ENCODE data around the gene MCC.

MCC gene

DNA sequence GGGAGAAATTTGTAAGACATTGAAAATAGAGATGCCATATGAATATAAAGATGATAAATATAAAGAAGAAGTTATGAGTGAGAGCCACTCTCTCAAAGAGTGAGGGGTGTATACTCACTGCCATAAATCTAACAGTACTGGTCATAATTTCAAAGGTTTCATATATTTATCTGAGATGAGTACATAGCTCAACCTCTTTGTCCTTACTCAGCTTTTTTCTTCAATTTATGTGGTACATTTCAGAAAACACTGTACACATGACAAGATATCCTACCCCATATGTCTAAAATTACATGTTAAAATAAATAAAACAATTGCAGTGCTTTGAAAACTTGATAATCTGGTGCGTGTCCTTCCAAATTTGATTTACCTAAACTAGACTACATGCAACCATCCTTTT is 5.2 kb upstream of the MCC start:
- no peak overlapping the region for H3K4me3 ChIP-seq (ENCODE audit: low read depth in 1 of 2, low read length in 2 of 2)
- no peaks in the 10 kb centered on the region for H3K36me3 ChIP-seq (ENCODE audit: control insufficient read depth in 1 of 2, insufficient read depth in 2 of 2, low read length in 2 of 2)
- peaks cover 5% of the 10 kb centered on the region in 2 donors for H3K4me1 ChIP-seq (ENCODE audit: control insufficient read depth in 1 of 2, insufficient read depth in 2 of 2, low read length in 2 of 2)
- peaks cover 3 to 15% of the 10 kb centered on the region in 2 donors for H3K27me3 ChIP-seq (ENCODE audit: control insufficient read depth in 1 of 2, insufficient read depth in 2 of 2, low read length in 2 of 2)
- no peak overlapping the region for H3K27ac ChIP-seq (ENCODE audit: low read depth, low read length)
- no peak overlapping the region for H3K9ac ChIP-seq (ENCODE audit: low read depth in 1 of 2, low read length in 2 of 2)
- peaks cover 0 to 6% of the 10 kb centered on the region in 2 donors for H3K9me3 ChIP-seq (ENCODE audit: control insufficient read depth in 1 of 2, low read length in 2 of 2)

DNA sequence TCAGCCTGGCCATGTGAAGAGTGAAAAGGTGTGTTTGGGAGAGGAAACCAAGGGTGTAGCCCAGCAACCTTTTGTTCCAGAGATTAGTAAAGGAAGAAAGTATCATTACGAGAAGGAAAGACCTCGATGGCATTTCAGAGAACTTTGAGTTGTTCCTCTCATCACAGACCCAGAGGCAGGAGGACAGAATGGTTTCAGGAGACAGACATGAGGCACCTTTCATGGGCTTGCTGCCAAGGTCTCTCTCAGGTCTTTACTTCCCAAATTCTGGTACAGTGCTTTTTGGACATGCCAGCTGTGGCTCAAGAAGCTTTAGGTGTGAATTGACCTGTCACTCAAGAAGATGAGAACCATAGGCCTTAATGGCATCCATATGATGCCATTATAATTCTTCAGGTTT is 2.8 kb upstream of the MCC start:
- Histone ChIP-seq H3K9me3 (ENCODE audit: control insufficient read depth in 1 of 2, low read length in 2 of 2) (peaks cover 0 to 6% of the 10 kb centered on the region in 2 donors), H3K27me3 (ENCODE audit: control insufficient read depth in 1 of 2, insufficient read depth in 2 of 2, low read length in 2 of 2) (peaks cover 12 to 26% of the 10 kb centered on the region in 2 donors), H3K4me1 (ENCODE audit: control insufficient read depth in 1 of 2, insufficient read depth in 2 of 2, low read length in 2 of 2) (peaks cover 10 to 12% of the 10 kb centered on the region in 2 donors), H3K4me3 (ENCODE audit: low read depth in 1 of 2, low read length in 2 of 2) (no peak overlapping the region), H3K27ac (ENCODE audit: low read depth, low read length) (no peak overlapping the region), H3K9ac (ENCODE audit: low read depth in 1 of 2, low read length in 2 of 2) (no peak overlapping the region), H3K36me3 (ENCODE audit: control insufficient read depth in 1 of 2, insufficient read depth in 2 of 2, low read length in 2 of 2) (no peaks in the 10 kb centered on the region)

DNA sequence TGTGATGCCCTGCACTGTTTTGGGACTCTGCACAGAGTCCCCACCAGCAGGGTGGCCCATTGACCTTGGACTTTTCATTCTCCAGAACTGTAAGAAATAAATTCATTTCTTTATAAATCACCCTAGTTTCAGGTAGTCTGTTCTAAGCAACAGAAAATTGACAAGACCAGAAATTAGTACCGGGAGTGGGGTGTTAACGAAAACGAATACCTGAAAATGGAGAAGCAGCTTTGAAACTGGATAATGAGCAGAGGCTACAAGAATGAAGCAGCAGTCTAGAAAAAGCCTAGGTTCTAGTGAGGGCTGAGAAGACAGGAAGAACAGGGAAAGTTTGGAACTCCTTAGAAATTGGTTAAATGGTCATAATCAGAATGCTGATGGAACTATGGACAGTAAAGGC is 2.1 kb upstream of the MCC start:
- peaks cover 0 to 6% of the 10 kb centered on the region in 2 donors for H3K9me3 ChIP-seq (ENCODE audit: control insufficient read depth in 1 of 2, low read length in 2 of 2)
- no peak overlapping the region for H3K4me3 ChIP-seq (ENCODE audit: low read depth in 1 of 2, low read length in 2 of 2)
- peaks cover 10 to 12% of the 10 kb centered on the region in 2 donors for H3K4me1 ChIP-seq (ENCODE audit: control insufficient read depth in 1 of 2, insufficient read depth in 2 of 2, low read length in 2 of 2)
- no peak overlapping the region for H3K9ac ChIP-seq (ENCODE audit: low read depth in 1 of 2, low read length in 2 of 2)
- peaks cover 16 to 33% of the 10 kb centered on the region in 2 donors for H3K27me3 ChIP-seq (ENCODE audit: control insufficient read depth in 1 of 2, insufficient read depth in 2 of 2, low read length in 2 of 2)
- H3K36me3 ChIP-seq (ENCODE audit: control insufficient read depth in 1 of 2, insufficient read depth in 2 of 2, low read length in 2 of 2) = no peaks in the 10 kb centered on the region
- no peak overlapping the region for H3K27ac ChIP-seq (ENCODE audit: low read depth, low read length)

DNA sequence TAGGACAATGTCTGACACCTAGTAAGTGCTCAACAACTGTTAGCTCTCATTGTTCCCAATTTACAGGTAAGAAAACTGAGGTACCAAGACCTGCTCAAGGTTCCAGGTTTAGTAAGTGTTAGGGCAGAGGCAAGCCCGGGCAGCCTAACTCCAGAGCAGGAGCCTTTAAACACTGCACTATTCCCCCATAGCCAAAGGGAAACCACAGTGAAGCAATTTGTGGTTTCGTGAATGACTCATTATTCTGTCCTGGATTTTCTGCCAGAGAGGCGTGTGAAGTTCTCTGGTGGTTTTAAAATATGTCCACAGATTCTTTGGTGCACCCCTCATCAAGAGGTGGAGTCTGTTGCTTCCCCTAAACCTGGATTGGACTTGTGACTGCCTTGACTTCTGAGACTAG is 1.0 kb upstream of the MCC start:
- H3K9me3 ChIP-seq (ENCODE audit: control insufficient read depth in 1 of 2, low read length in 2 of 2) = peaks cover 0 to 6% of the 10 kb centered on the region in 2 donors
- no peaks in the 10 kb centered on the region for H3K36me3 ChIP-seq (ENCODE audit: control insufficient read depth in 1 of 2, insufficient read depth in 2 of 2, low read length in 2 of 2)
- peaks cover 10 to 12% of the 10 kb centered on the region in 2 donors for H3K4me1 ChIP-seq (ENCODE audit: control insufficient read depth in 1 of 2, insufficient read depth in 2 of 2, low read length in 2 of 2)
- no peak overlapping the region for H3K27ac ChIP-seq (ENCODE audit: low read depth, low read length)
- H3K4me3 ChIP-seq (ENCODE audit: low read depth in 1 of 2, low read length in 2 of 2) = no peak overlapping the region
- no peak overlapping the region for H3K9ac ChIP-seq (ENCODE audit: low read depth in 1 of 2, low read length in 2 of 2)
- H3K27me3 ChIP-seq (ENCODE audit: control insufficient read depth in 1 of 2, insufficient read depth in 2 of 2, low read length in 2 of 2) = peaks cover 16 to 34% of the 10 kb centered on the region in 2 donors

DNA sequence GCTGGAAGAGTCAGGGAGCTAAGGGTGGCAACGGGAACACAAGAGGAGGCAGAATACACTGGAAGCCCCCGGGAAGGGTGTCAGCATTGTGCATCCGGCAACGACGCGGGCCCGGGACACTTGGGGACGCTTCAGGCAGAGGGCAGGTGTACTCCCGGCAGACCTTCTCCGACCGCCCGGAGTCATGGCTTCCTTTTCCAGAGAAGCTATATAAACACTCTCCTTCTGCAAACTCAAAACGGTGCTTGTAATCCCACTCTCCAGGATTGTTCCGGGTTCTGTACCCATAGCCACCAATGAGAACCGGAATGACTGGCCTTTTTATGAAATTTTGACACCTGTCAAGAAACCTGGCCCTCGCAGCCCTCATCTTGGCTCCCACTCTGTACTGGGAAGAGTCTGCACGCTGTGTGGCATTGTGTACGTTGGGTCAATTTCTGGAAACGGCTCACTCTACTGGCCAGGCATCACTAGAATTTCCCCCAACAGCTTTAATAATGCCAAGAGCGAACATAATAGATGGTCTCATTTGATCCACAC is 462 bp upstream of the MCC start:
- no peak overlapping the region for H3K27ac ChIP-seq (ENCODE audit: low read depth, low read length)
- peaks cover 0 to 6% of the 10 kb centered on the region in 2 donors for H3K9me3 ChIP-seq (ENCODE audit: control insufficient read depth in 1 of 2, low read length in 2 of 2)
- peak overlapping the region in 1 of 2 donors; percentile 26 for H3K9ac ChIP-seq (ENCODE audit: low read depth in 1 of 2, low read length in 2 of 2)
- H3K36me3 ChIP-seq (ENCODE audit: control insufficient read depth in 1 of 2, insufficient read depth in 2 of 2, low read length in 2 of 2) = no peaks in the 10 kb centered on the region
- peaks cover 16 to 34% of the 10 kb centered on the region in 2 donors for H3K27me3 ChIP-seq (ENCODE audit: control insufficient read depth in 1 of 2, insufficient read depth in 2 of 2, low read length in 2 of 2)
- peak overlapping the region; percentile 68 to 76 for H3K4me3 ChIP-seq (ENCODE audit: low read depth in 1 of 2, low read length in 2 of 2)
- peaks cover 10 to 12% of the 10 kb centered on the region in 2 donors for H3K4me1 ChIP-seq (ENCODE audit: control insufficient read depth in 1 of 2, insufficient read depth in 2 of 2, low read length in 2 of 2)

DNA sequence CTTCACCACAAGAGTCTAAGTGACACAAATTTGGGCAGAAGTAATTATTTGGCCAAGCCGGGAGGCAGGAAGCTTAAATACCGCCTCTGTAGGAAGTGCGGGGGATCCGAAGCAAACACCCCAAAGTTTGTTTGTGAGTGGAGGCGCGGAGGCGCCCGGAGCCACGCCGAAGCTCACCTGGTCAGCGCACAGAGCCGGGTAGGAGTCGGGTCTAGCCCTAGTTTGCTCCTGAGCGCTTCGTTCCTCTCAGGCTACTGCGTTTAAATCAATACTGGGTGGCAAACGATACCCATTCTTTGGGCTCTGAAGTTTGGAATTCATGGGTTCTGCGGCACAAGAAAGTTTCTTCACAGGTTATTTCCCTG is 855 bp downstream of the MCC start:
- peaks cover 0 to 6% of the 10 kb centered on the region in 2 donors for H3K9me3 ChIP-seq (ENCODE audit: control insufficient read depth in 1 of 2, low read length in 2 of 2)
- H3K4me3 ChIP-seq (ENCODE audit: low read depth in 1 of 2, low read length in 2 of 2) = peak overlapping the region; percentile 68 to 76
- H3K36me3 ChIP-seq (ENCODE audit: control insufficient read depth in 1 of 2, insufficient read depth in 2 of 2, low read length in 2 of 2) = no peaks in the 10 kb centered on the region
- H3K27me3 ChIP-seq (ENCODE audit: control insufficient read depth in 1 of 2, insufficient read depth in 2 of 2, low read length in 2 of 2) = peaks cover 16 to 34% of the 10 kb centered on the region in 2 donors
- peaks cover 10 to 12% of the 10 kb centered on the region in 2 donors for H3K4me1 ChIP-seq (ENCODE audit: control insufficient read depth in 1 of 2, insufficient read depth in 2 of 2, low read length in 2 of 2)
- no peak overlapping the region for H3K27ac ChIP-seq (ENCODE audit: low read depth, low read length)
- H3K9ac ChIP-seq (ENCODE audit: low read depth in 1 of 2, low read length in 2 of 2) = no peak overlapping the region

DNA sequence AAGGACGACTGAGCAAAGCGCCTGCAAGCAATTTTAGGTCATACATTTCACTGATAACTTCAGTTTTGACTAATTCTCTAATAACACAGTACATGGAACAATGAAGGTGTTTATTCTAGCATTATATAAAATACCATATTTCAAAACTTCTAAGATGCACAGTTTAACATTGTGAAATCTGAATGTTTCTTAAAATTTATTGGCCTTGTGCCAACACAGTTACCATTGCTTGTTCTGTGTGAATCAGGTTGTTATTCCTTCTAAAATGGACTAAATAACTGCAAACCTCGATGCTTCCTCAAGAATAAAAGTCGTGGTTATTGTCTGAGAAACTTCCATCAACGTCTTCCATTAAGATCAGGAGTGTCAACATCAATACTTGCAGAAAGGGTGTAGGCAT is 8.0 kb downstream of the MCC start:
- H3K27ac ChIP-seq (ENCODE audit: low read depth, low read length) = no peak overlapping the region
- no peaks in the 10 kb centered on the region for H3K36me3 ChIP-seq (ENCODE audit: control insufficient read depth in 1 of 2, insufficient read depth in 2 of 2, low read length in 2 of 2)
- no peaks in the 10 kb centered on the region for H3K9me3 ChIP-seq (ENCODE audit: control insufficient read depth in 1 of 2, low read length in 2 of 2)
- no peaks in the 10 kb centered on the region for H3K4me1 ChIP-seq (ENCODE audit: control insufficient read depth in 1 of 2, insufficient read depth in 2 of 2, low read length in 2 of 2)
- H3K9ac ChIP-seq (ENCODE audit: low read depth in 1 of 2, low read length in 2 of 2) = no peak overlapping the region
- no peak overlapping the region for H3K4me3 ChIP-seq (ENCODE audit: low read depth in 1 of 2, low read length in 2 of 2)
- H3K27me3 ChIP-seq (ENCODE audit: control insufficient read depth in 1 of 2, insufficient read depth in 2 of 2, low read length in 2 of 2) = peaks cover 0 to under 1% of the 10 kb centered on the region in 2 donors

DNA sequence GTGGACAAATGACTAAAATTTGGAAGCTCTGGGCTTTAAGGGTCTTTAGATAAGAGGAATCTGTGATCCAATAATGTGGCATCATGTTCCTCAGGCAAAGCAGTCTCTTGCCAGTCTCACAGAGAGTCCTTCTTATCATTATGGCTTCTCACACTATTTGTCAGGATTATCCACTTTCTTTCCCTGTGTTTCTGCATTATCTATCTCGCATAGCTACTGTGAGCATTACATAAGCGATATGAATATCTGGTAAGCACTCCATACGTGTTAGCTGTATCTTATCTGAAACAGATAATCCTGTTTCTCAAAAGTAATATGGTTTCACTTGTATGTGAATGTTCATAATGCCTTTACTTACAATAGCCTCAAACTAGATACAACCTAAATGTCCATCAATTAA is 9.6 kb downstream of the MCC start:
- H3K36me3 ChIP-seq (ENCODE audit: control insufficient read depth in 1 of 2, insufficient read depth in 2 of 2, low read length in 2 of 2) = no peaks in the 10 kb centered on the region
- H3K4me3 ChIP-seq (ENCODE audit: low read depth in 1 of 2, low read length in 2 of 2) = no peak overlapping the region
- no peaks in the 10 kb centered on the region for H3K9me3 ChIP-seq (ENCODE audit: control insufficient read depth in 1 of 2, low read length in 2 of 2)
- no peak overlapping the region for H3K9ac ChIP-seq (ENCODE audit: low read depth in 1 of 2, low read length in 2 of 2)
- H3K27me3 ChIP-seq (ENCODE audit: control insufficient read depth in 1 of 2, insufficient read depth in 2 of 2, low read length in 2 of 2) = no peaks in the 10 kb centered on the region
- H3K27ac ChIP-seq (ENCODE audit: low read depth, low read length) = no peak overlapping the region
- no peaks in the 10 kb centered on the region for H3K4me1 ChIP-seq (ENCODE audit: control insufficient read depth in 1 of 2, insufficient read depth in 2 of 2, low read length in 2 of 2)

DNA sequence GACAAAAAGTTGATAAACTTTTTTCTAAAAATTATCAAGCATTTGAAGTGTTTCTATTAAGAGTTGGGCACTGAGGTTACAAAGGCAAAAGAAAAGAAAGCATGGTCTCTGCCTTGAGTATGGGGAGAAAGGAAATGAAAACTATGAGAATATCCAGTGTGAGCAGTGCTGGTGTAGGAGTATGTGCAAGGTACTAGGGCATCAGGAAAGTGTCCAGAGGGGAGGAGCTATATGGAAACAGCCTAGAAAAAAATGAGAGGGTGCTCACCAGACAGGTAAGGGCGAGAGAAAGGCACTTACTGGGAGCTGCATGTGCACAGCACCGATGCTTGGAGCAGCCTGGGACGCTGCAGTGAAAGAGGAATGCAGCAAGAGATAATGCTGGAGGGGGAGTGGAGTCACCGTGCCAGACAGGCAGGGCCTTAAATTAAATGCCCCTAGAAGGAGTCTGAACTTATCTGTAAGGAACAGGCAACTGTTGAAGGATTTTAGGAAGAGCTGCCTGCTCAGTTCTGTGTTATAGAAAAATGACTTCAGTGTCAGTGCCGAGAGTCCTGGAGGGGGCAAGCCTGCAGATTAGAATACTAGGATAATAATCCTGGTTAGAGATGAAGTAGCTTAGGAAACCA is 14.0 kb downstream of the MCC start:
- Histone ChIP-seq H3K27me3 (ENCODE audit: control insufficient read depth in 1 of 2, insufficient read depth in 2 of 2, low read length in 2 of 2) (no peaks in the 10 kb centered on the region), H3K9ac (ENCODE audit: low read depth in 1 of 2, low read length in 2 of 2) (no peak overlapping the region), H3K36me3 (ENCODE audit: control insufficient read depth in 1 of 2, insufficient read depth in 2 of 2, low read length in 2 of 2) (no peaks in the 10 kb centered on the region), H3K27ac (ENCODE audit: low read depth, low read length) (no peak overlapping the region), H3K4me3 (ENCODE audit: low read depth in 1 of 2, low read length in 2 of 2) (no peak overlapping the region), H3K9me3 (ENCODE audit: control insufficient read depth in 1 of 2, low read length in 2 of 2) (no peaks in the 10 kb centered on the region), H3K4me1 (ENCODE audit: control insufficient read depth in 1 of 2, insufficient read depth in 2 of 2, low read length in 2 of 2) (no peaks in the 10 kb centered on the region)

DNA sequence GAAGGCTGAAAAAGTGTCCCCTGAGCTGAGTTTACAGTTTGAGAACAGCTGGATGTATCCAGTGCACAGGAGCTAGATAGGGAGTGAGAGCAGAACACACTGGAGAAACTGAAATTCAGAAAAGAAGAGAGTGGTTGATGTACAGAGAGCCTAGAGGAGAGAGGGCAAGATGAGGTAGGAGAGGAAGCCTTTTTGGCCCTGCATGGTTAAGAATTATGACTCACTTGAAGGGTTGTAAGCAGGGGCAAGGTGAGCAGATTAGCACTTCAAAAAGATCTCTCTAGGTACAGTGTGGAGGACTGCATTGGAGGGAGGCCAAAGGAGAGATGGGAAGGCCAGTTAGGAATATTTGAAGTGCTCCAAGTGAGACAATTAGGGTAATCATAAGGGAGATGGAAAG is 25.2 kb downstream of the MCC start:
- no peaks in the 10 kb centered on the region for H3K4me1 ChIP-seq (ENCODE audit: control insufficient read depth in 1 of 2, insufficient read depth in 2 of 2, low read length in 2 of 2)
- H3K4me3 ChIP-seq (ENCODE audit: low read depth in 1 of 2, low read length in 2 of 2) = no peak overlapping the region
- no peaks in the 10 kb centered on the region for H3K27me3 ChIP-seq (ENCODE audit: control insufficient read depth in 1 of 2, insufficient read depth in 2 of 2, low read length in 2 of 2)
- H3K36me3 ChIP-seq (ENCODE audit: control insufficient read depth in 1 of 2, insufficient read depth in 2 of 2, low read length in 2 of 2) = no peaks in the 10 kb centered on the region
- no peak overlapping the region for H3K27ac ChIP-seq (ENCODE audit: low read depth, low read length)
- no peak overlapping the region for H3K9ac ChIP-seq (ENCODE audit: low read depth in 1 of 2, low read length in 2 of 2)
- no peaks in the 10 kb centered on the region for H3K9me3 ChIP-seq (ENCODE audit: control insufficient read depth in 1 of 2, low read length in 2 of 2)

All from duodenal mucosa (tissue), 2 donors.